HS-27A (cell line): ENCODE data around the gene CLEC4D.
"Not testable (repeated sequence)": the region's sequence is repeated elsewhere in the genome, so short reads cannot be mapped to it uniquely, and the experiment has no call there.

Experiments
- DNase-seq: peaks from one replicate; pipeline ENCODE4 v3.0.0-alpha.2; 2012; ENCODE audit warnings: low read depth, missing footprints

The CLEC4D gene

DNA sequence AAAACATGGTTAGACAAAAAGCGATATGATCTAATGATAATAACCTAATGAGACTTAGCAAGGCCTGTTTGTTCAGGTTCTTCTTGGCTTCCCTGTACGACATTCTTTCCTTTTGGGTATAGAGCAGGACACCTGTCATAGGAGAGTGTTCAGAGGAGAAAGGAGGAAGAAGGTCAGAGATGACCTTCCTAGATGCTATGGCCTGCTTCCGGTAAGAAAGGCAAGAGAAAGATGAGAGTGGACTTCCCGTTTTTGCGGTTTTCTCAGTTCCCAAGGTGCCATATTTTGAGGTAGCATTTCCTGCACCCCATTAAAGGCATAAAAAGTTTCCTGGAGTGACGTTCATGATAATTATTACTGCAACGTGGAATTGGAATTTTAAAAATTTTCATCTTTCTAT, 18.7 kb downstream of the CLEC4D start:
- no peak for DNase-seq

DNA sequence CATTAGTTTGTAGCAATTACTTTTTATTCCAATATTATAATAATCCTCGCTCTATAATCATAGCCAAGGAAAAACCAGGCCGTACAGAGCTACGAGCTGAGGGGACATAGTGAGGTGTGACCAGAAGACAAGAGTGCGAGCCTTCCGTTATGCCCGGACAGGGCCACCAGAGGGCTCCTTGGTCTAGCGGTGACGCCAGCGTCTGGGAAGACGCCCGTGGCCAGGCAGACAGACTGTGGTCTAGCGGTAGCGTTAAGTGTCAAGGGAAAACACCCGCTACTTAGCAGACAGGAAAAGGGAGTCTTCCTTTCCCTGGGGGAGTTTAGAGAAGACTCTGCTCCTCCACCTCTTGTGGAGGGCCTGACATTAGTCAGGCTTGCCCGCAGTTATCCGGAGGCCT, 24.5 kb downstream of the CLEC4D start:
- DNase-seq: not testable (repeated sequence)

DNA sequence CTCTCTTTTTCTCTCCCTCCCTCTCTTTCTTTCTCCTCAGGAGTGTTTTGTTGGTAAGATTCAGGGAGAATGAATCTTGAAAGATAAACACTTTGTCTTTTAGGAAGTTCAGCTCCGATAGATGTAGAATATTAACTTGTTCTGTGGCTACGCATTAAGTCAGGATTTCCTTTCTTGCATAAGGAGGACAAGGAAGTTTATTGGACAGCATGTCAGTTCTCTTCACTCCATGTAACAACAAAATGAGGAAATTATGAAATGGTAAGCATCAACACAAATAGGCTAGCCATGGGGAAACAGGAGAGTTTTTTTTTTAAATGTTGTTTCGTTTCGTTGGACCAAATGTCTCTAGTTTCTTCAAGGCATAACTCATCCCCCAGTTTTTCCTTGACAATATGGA, 27.5 kb downstream of the CLEC4D start, which contains the start of gene CLEC4E:
CLEC4E (minus strand) TSS at position 75 of the 400 bp plus-strand sequence. CDS start 108 bp downstream, outside the sequence.
- not testable (repeated sequence) for DNase-seq

DNA sequence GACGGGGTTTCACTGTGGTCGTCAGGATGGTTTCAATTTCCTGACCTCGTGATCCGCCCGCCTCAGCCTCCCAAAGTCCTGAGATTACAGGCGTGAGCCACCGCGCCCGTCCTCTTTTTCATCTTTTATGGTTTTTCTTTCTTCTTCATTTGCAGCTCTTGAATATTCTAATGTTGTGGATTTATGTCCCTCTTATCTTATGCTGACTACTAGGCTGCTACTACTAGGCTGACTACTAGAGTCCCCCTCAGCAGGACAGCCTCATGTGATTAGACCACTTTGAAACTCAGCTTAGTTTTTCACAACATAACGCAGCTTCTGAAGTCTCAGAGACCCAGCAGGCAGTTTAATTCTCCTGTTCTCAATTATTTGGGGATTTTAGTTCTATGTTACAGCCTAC, 28.3 kb downstream of the CLEC4D start:
- DNase-seq: no peak

- DNase-seq: peak; percentile 30
Observed at GRCh38 chr12:8544295-8544694, 31.0 kb downstream of the CLEC4D start.

DNA sequence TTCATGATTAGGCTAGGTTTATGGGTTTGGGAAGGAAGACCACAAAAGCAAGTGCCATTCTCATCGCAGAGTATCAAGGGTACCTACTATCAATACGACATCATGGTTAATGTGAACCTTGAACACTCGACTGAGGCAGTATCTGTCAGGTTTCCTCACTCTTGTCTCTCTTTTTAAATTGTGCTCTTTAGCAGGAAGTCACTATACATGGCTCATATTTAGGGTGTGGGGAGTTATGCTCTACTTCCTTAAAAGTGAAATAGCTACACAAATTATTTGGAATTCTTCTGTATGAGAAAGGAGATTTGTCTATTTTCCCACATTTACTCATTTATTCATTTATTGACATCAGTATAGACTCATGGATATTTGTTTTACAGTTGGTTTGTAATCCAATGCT, 33.3 kb downstream of the CLEC4D start:
- no peak for DNase-seq

DNA sequence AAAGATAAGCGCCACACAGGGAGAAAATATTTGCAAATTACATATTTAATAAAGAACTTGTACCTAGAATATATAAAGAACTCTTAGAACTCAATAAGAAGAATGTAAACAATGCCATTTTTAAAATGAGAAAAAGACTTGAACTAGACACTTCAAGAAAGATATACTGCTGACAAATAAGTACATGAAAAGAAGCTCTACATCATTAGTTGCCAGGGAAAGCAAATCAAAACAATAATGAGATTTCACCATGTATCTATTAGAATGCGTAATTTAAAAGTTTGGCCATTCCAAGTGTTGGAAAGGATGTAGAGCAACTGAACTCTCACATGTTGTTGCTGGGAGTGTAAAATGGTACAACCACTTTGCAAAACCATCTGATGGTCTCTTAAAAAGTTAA, 34.3 kb downstream of the CLEC4D start:
- DNase-seq: no peak

- DNase-seq: no peak
Observed at GRCh38 chr12:8548192-8548591, 34.9 kb downstream of the CLEC4D start.

GRCh38 chr12:8549381-8549780, 36.1 kb downstream of the CLEC4D start:
- no peak for DNase-seq

- no peak for DNase-seq
Observed at GRCh38 chr12:8553088-8553627, 39.9 kb downstream of the CLEC4D start.

GRCh38 chr12:8554451-8555195, 41.3 kb downstream of the CLEC4D start:
- peak; percentile 34 for DNase-seq

GRCh38 chr12:8556531-8557097, 43.3 kb downstream of the CLEC4D start:
- no peak for DNase-seq

DNA sequence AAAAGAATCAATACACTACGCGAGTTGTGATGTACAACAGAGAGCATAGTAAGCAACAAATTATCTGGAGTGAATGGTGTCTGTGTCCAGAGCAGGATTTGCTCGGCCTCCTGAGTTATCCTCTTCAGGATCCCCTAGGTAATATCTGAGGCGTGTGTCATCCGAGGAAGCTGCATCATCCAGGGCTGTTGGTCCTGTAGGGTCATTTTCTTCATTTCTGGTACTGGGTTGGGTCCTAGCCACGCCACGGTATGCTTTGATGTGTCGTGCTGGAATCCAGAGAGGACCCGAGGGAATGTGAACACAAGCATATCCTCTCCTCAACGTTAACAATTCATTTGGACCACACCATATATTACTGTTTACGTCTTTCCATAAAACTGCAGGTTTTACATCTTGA, 46.4 kb downstream of the CLEC4D start:
- no peak for DNase-seq

- DNase-seq: no peak
Observed at GRCh38 chr12:8561011-8561410, 47.7 kb downstream of the CLEC4D start.

DNA sequence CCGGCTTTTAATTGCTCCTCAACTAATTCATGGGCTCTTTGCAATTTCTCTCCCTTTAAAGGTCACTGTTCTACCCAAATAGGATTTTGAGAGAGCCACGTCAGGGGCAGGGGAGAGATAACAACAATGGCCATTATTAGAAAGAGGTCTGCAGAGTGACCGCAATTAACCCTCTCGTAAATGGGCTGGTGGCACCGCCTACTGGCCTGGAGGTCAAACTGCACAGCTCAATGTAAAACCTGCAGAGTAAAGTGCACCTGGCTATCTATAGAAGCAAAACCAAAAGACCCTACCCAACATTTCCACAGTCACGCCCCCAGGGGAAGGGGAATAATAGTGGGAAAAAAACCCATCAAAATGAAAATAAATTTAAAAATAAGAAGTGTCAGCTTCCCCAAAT, 49.0 kb downstream of the CLEC4D start:
- DNase-seq: no peak

DNA sequence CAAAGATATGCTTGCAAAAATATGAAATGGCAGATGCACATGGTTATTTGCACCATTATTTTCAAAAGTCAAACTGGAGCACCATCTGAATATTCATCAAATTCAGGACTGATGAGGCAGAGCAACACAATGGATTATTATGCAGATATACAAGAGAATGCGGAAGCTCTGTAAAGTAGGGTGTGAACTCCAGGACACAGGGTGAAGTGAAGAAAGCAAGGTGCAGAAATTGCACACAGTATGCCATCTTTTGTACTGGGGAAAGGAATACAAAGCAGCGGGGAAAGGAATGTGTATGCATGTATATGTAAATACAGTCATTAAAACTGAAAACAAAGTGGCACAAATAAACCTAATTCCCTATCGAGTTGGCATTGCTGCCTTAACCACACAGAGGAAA, 50.1 kb downstream of the CLEC4D start:
- DNase-seq: no peak

- DNase-seq: no peak
Observed at GRCh38 chr12:8564656-8565055, 51.4 kb downstream of the CLEC4D start.

DNA sequence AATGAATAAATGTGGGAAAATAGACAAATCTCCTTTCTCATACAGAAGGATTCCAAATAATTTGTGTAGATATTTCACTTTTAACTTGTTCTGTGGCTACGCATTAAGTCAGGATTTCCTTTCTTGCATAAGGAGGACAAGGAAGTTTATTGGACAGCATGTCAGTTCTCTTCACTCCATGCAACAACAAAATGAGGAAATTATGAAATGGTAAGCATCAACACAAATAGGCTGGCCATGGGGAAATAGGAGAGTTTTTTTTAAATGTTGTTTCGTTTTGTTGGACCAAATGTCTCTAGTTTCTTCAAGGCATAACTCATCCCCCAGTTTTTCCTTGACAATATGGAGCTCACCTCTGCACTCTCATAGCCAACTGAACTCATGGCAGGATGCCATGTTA, 52.7 kb downstream of the CLEC4D start:
- DNase-seq: not testable (repeated sequence)

DNA sequence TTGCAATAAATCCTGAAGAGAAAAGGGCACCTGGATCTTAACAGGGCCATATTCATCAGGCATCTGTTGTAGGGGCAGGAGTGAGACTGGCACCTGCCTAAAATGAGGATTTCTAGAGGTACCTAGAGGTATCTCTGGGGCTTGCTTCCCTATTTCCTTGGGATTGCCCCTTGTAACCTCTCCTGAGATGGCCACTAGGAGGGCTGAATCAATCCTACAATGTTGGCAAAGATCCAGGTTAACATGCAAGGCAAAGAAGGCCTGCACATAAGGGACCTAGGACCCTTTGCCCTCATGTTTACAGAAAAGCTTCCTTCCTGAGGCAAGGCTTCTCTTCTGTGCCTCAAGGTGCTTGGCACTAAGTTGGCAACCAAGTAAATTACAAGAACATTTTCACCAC, 53.2 kb downstream of the CLEC4D start:
- DNase-seq: no peak
